Measurements from ENCODE around the gene KRT26.

The KRT26 gene

DNA sequence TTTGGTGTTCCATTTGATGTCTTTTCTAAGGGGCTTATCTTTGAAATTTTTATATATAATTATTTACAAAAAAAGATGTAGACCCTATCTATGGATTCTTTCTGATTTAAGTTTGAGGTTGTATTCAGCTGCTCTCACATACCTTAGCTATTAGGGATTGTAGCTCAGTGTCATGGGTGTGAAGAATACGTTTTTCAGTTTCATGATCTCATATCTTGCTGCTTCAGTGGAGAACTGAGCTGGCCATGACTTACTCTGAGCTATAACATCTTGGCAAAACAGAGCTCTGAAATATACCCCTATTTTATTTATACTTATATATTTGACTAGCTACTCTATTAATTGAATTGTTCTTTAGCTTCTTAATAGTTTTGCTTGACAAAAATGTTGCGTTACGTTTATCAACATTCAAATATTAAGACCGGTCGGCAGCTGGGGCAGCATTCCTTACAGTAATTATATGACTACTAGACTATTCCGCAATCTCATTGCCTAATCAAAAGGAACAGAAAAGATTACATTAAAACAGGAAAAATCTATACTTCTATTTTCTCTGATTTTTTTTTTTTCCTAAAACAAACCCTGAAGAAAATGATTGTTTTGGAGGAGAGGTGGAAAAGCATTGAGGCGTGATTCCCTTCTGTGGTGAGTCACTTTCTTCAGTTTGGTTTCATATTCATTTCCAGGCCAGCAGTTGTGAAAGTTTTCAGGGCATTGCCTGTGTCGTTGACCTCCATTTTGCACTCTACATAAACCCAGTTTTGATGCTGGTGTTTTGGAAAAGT lies 44.4 kb downstream of the KRT26 start:
- DNase-seq, result no peak

GRCh38 chr17:40726919-40727318 lies 45.1 kb downstream of the KRT26 start:
- DNase-seq, result no peak

DNA sequence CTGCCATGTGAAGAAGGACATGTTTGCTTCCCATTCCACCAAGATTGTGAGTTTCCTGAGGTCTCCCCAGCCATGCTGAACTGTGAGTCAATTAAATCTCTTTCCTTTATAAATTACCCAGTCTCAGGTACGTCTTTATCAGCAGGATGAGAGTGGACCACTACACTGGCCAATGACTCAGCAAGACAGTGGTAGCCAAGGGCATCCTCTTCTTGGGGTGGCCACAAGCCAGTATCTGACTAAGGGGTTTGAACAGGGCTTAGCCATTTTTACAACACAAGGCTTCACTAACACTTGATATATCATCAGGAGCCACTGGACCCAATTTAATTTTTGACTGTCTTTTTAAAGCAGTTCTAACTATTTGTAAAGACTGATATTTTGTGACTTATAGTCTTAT lies 47.3 kb downstream of the KRT26 start:
- no peak for DNase-seq

GRCh38 chr17:40722241-40722640 lies 49.8 kb downstream of the KRT26 start:
- no peak for DNase-seq

GRCh38 chr17:40720899-40721298 lies 51.1 kb downstream of the KRT26 start:
- DNase-seq, result no peak

- DNase-seq, result no peak
Observed at GRCh38 chr17:40718930-40719329, 53.1 kb downstream of the KRT26 start.

- DNase-seq, result no peak
Observed at GRCh38 chr17:40717776-40718175, 54.2 kb downstream of the KRT26 start.
